PFSK-1 (cell line): ENCODE results near the gene ABHD17A.
A peak's percentile ranks its signal among the peaks of the same experiment; 100 is the strongest.

ENCODE experiments used
- FOXP2 ChIP-seq: optimal IDR thresholded peaks from 2 replicates; pipeline ENCODE3; 2011; ENCODE audit warnings: borderline replicate concordance, control low read depth, inconsistent platforms; ENCODE audit not compliant: insufficient read depth; ENCODE audit errors: extremely low read length, extremely low read depth
- POLR2AphosphoS5 ChIP-seq: IDR thresholded peaks from 2 replicates; pipeline ENCODE4 v1.6.1; 2012; ENCODE audit warnings: low read depth, mild to moderate bottlenecking, control low read depth, low read length, moderate library complexity
- REST ChIP-seq, 2 experiments: IDR thresholded peaks; 2 replicates each; pipeline versions ENCODE4 v1.6.1 to v1.8.0; 2011 to 2012; ENCODE audit warnings: low read depth in 2 of 2, low read length in 2 of 2, control low read depth in 1 of 2, inconsistent platforms in 1 of 2, mild to moderate bottlenecking in 1 of 2, moderate library complexity in 1 of 2; ENCODE audit not compliant: insufficient read depth in 1 of 2
- SIN3A ChIP-seq: IDR thresholded peaks from 2 replicates; pipeline ENCODE4 v1.6.1; 2012; ENCODE audit warnings: mild to moderate bottlenecking, low read length, moderate library complexity, borderline replicate concordance; ENCODE audit not compliant: insufficient read depth
- TAF1 ChIP-seq: IDR thresholded peaks from 2 replicates; pipeline ENCODE4 v1.6.1; 2012; ENCODE audit warnings: low read length, control low read depth, borderline replicate concordance; ENCODE audit not compliant: insufficient read depth

The ABHD17A gene

DNA sequence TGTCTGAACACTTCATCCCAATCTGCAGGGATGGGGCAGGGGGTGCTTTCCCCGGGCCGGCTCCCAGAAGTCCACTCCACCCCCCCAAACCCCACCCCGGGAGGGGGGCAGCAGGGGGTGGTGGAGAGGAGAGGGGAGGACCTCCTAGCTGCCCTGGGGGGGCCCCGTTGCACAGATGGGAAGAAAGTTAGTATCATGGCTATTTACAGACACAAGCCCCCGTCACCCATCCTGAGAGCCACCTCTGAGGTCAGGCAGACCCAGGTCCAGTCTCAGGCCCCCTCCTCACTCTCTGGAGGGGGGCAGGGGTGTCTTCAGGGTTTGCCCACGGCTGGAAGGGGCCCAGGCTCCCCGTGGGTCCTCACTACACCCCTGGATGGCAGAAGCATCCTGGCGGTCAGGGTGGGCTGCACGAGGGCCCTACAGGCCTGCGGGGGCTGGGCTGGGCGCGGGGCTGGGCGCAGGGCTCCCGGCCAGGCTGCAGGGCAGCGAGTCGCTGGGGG, 31.2 kb downstream of the ABHD17A start:
- TF ChIP-seq SIN3A (no peak), TAF1 (no peak)

DNA sequence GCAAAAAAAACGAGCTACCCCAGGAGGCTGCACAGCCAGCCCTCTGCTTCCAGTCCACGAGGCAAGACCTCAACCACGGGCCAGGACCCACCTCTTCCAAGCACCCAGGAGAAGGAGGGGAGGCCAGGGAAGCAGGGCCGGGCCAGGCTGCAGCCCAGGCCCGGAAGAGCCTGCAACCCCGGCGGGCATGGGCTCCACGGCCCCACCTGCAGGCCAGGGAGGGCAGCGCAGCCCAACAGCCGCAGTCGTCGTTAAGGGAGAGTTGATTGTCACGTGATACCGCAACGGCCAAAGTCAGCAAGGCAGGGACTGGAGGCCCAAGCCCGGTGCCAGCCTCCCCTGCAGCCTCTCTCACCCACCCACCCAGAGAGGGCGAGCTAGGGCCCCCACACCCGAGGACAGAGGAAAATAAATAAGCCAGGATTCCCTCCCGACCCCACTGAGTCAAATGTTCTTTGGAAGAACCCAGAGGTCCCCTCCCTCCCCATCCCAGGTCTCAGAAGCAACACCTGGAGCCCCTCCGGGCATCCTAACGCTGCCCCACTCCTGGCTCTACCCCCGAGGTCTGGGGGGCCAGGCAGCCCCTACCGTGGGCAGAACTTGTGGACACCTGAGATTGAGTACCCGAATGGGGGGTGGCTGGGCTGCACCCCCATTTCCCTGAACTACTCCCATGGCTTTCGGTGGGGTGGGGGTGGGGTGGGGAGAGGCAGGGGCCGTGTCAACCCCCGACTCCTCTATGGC, 31.8 kb downstream of the ABHD17A start:
- peak; percentile 73 for TF ChIP-seq FOXP2
- TF ChIP-seq TAF1: no peak
- TF ChIP-seq SIN3A: no peak
- no peak for TF ChIP-seq POLR2AphosphoS5
- no peak for TF ChIP-seq REST (IDR thresholded peaks at IDR 0.05; ENCODE audit: insufficient read depth in 1 of 2, low read depth in 2 of 2, low read length in 2 of 2)

- no peak for TF ChIP-seq POLR2AphosphoS5
- no peak for TF ChIP-seq SIN3A
- no peak for TF ChIP-seq TAF1
- no peak for TF ChIP-seq REST (IDR thresholded peaks at IDR 0.05; ENCODE audit: insufficient read depth in 1 of 2, low read depth in 2 of 2, low read length in 2 of 2)
- TF ChIP-seq FOXP2: no peak
Measured at GRCh38 chr19:1852581-1853128, 32.6 kb downstream of the ABHD17A start.

DNA sequence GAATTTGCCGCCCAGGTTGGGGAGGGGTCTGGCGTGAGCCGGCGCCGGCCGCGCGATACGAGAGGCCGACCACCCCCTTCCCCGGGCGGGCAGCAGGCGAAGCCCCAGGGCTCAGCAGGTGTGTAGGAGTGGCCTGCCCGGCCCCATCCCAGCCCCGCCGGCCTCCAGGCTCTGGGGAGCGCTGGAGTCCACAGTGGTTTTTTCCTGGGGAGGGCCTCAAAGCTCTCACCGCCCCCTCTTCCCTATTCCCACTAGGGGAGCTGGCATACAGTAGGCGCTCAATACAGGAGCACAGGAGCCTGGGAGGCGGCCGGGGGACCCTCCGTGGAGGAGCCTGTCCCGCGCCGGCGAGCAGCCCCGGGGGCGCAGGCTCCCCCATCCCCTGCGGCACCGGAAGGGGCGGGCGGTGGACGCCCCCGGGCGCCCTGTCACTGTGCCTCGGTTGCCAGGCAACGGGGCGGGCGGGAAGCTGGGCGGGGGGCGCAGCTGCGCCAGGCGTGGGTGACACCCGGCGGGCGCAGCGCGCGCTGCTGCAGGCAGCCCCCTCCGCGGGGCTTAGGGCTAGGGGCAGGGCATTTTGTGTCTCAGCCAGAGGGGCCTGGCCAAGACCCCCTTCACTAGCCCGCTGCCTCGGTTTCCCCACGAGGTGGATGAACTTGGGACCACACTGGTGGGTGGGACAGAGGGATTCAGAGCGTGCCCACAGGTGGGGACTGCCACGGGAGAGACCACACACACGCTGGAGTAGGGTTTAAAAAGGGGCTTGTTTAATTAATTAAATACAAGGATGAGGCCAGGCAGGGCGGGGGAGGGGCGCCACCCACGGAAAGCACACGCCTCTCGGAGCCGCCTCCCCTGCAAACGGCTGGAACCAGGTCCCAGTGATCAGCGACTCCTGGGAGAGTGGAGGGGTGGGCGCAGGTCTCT, 33.4 kb downstream of the ABHD17A start:
- TF ChIP-seq FOXP2: no peak
- no peak for TF ChIP-seq SIN3A
- TF ChIP-seq POLR2AphosphoS5: no peak
- TF ChIP-seq TAF1: no peak
- TF ChIP-seq REST (IDR thresholded peaks at IDR 0.05; ENCODE audit: insufficient read depth in 1 of 2, low read depth in 2 of 2, low read length in 2 of 2): no peak

DNA sequence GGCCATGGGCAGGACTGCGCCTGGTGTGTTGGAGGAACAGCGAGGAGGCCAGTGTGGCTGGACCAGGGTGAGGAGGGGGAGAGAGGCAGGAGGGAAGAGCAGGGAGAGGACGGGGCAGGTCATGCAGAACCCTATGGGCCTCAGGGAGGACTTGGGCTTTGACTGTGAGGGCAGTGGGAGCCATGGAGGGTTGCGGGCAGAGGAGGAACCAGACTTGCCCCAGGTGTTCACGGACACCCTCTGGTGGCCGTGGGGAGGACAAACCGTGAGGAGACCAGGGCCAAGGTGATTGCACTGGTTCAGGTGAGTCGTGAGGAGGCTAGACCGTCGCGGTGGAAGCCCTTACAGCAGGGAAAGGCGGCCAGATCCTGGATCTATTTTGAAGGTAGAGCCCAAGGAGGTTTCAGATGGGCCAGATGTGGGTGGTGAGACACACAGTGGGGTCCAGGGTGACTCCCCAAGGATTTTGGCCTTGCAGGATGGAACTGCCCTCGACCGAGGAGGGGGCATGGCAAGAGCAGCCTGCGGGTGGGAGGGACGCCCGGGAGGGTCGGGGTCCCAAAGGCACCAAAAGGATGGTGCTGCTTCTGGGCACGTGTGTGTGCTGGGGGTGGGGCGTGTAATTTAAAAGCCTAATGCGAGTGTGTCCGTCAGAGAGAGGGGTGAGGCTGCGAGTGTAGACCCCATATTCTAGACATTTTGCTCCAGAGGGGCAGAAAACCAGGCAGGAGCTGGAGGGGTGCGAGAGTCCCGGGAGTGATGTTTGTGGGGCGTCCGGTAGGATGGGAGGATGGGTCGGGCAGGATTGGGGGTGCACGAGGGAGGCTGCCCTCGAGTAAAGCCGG, 34.3 kb downstream of the ABHD17A start:
- TF ChIP-seq TAF1 (no peak), POLR2AphosphoS5 (no peak), SIN3A (no peak), REST (IDR thresholded peaks at IDR 0.05; ENCODE audit: insufficient read depth in 1 of 2, low read depth in 2 of 2, low read length in 2 of 2) (no peak), FOXP2 (no peak)
